HTR-8/SVneo (cell line): ENCODE results near the gene LRBA.
"Not testable (repeated sequence)": the region's sequence is repeated elsewhere in the genome, so short reads cannot be mapped to it uniquely, and the experiment has no call there.

Experiments
- DNase-seq: peaks from one replicate; pipeline ENCODE4 v3.0.0; 2011; ENCODE audit warnings: low spot score, mixed read lengths; ENCODE audit not compliant: insufficient read length
- FAIRE-seq: peaks from 2 replicates; lab custom pipeline; 2011; peaks lifted over from hg19 to GRCh38; lab: Jason Lieb, UNC

Gene LRBA

GRCh38 chr4:150418757-150419410 is 596.2 kb downstream of the LRBA start:
- DNase-seq (no peak), FAIRE-seq (no peak)

GRCh38 chr4:150415213-150415612 is 599.9 kb downstream of the LRBA start:
- DNase-seq, result peak; percentile 15
- FAIRE-seq, result no peak

GRCh38 chr4:150411520-150411919 is 603.6 kb downstream of the LRBA start:
- DNase-seq, result no peak
- no peak for FAIRE-seq

- no peak for FAIRE-seq
- no peak for DNase-seq
These were observed 612.2 kb downstream of the LRBA start for GRCh38 chr4:150402871-150403272.

GRCh38 chr4:150401083-150401687 is 613.9 kb downstream of the LRBA start:
- DNase-seq, result no peak
- FAIRE-seq, result no peak

GRCh38 chr4:150395872-150396271 is 619.2 kb downstream of the LRBA start:
- no peak for FAIRE-seq
- DNase-seq, result no peak

GRCh38 chr4:150394046-150394445 is 621.0 kb downstream of the LRBA start:
- DNase-seq (no peak), FAIRE-seq (no peak)

- DNase-seq (no peak), FAIRE-seq (no peak)
These were observed 624.0 kb downstream of the LRBA start for GRCh38 chr4:150391052-150391451.

GRCh38 chr4:150390531-150390910 is 624.6 kb downstream of the LRBA start:
- no peak for DNase-seq
- no peak for FAIRE-seq

- no peak for DNase-seq
- FAIRE-seq, result no peak
These were observed 625.1 kb downstream of the LRBA start for GRCh38 chr4:150389896-150390530.

GRCh38 chr4:150387981-150388380 is 627.1 kb downstream of the LRBA start:
- no peak for DNase-seq
- no peak for FAIRE-seq

GRCh38 chr4:150386415-150386814 is 628.7 kb downstream of the LRBA start:
- not testable (repeated sequence) for FAIRE-seq, DNase-seq

GRCh38 chr4:150385606-150386005 is 629.5 kb downstream of the LRBA start:
- peak; percentile 35 for DNase-seq
- FAIRE-seq, result peak; percentile 86

- no peak for FAIRE-seq
- DNase-seq, result no peak
These were observed 630.8 kb downstream of the LRBA start for GRCh38 chr4:150384249-150384648.

GRCh38 chr4:150382028-150382427 is 633.1 kb downstream of the LRBA start:
- DNase-seq, result no peak
- FAIRE-seq, result no peak

GRCh38 chr4:150381609-150382008 is 633.5 kb downstream of the LRBA start:
- FAIRE-seq, result peak; percentile 26
- DNase-seq, result no peak

- FAIRE-seq (no peak), DNase-seq (no peak)
These were observed 634.0 kb downstream of the LRBA start for GRCh38 chr4:150381036-150381435.

GRCh38 chr4:150379454-150379853 is 635.6 kb downstream of the LRBA start:
- DNase-seq (peak; percentile 2), FAIRE-seq (no peak)

- FAIRE-seq, result no peak
- no peak for DNase-seq
These were observed 640.1 kb downstream of the LRBA start for GRCh38 chr4:150375025-150375424.

- FAIRE-seq (no peak), DNase-seq (no peak)
These were observed 643.2 kb downstream of the LRBA start for GRCh38 chr4:150371869-150372268.
